ENCODE data around the gene ANAPC5. TPM values are rescaled to one million over a fixed set of nuclear protein-coding genes. Genes with fewer than 3 reads are reported as not detected.

Gene ANAPC5
- polyA plus RNA-seq, 1 experiment: 194 TPM

DNA sequence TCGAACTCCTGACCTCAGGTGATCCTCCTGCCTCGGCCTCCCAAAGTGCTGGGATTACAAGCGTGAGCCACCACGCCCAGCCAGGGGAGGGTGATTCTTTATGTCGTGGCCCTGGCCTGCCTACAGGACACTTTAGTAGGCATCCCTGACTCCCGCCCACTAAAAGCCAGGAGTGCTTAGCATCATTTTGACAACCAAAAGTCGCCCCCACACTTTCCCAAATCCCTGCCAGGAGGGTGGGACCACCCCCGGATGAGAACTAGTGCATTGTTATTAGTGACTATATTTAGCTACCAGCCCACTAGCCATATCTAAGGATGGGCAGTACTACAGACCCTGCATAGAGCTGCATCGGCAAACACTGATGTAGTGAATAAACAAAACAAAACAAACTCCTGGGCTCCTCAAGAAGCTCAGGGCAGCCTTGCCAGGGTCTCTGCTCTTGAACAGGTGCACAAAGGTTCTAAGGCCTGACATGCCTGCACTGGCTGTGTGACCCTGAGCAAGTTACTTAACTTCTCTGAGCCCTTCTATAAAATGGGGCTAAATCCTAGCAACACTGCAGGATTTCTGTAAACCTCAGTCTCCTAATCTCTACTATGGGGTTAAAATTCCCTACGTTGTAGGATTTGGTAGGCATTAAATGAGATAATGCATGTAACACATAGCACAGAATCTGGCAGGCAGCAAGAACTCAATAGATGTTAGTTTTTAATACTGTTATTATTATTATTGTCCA is 57.9 kb downstream of the ANAPC5 start:
- no peak for DNase-seq (ENCODE audit: low read depth)
- TF ChIP-seq, protein P1, sequence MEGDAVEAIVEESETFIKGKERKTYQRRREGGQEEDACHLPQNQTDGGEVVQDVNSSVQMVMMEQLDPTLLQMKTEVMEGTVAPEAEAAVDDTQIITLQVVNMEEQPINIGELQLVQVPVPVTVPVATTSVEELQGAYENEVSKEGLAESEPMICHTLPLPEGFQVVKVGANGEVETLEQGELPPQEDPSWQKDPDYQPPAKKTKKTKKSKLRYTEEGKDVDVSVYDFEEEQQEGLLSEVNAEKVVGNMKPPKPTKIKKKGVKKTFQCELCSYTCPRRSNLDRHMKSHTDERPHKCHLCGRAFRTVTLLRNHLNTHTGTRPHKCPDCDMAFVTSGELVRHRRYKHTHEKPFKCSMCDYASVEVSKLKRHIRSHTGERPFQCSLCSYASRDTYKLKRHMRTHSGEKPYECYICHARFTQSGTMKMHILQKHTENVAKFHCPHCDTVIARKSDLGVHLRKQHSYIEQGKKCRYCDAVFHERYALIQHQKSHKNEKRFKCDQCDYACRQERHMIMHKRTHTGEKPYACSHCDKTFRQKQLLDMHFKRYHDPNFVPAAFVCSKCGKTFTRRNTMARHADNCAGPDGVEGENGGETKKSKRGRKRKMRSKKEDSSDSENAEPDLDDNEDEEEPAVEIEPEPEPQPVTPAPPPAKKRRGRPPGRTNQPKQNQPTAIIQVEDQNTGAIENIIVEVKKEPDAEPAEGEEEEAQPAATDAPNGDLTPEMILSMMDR (IDR thresholded peaks at IDR 0.05; ENCODE audit: insufficient read depth, low read depth, low read length): no peak
- ChIA-PET POLR2A (interaction anchor here (0.6 kb wide), 1 partner anchor 9 kb away, joined by 3 read pairs; no protein-coding TSS in a partner anchor), CTCF (no interaction called here)
- Histone ChIP-seq H3K36me3 (ENCODE audit: control insufficient read depth, insufficient read depth, low read length) (peaks cover 5% of the 10 kb centered on the region; the same call in 1 of the 2 replicates), H3K4me3 (ENCODE audit: low read depth, low read length) (no peak overlapping the region), H3K27me3 (ENCODE audit: control insufficient read depth, insufficient read depth, low read length) (no peaks in the 10 kb centered on the region)

DNA sequence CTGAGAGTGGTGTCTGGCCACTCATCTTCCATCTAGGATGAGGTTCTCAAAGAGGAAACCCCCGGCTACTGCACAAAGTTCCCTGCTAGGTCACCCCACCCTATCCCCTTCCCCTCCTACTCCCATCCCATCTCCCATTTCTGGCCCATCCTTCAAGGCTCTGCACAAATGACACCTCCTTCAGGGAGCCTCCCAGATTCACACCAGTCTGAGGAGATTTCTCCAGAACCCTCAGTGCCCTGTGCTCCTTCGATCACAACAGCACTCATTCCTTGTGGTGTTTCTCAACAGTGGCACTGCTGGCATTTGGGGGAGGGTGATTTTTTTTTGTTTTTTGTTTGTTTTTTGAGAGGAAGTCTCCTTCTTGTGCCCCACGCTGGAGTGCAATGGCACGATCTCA is 58.6 kb downstream of the ANAPC5 start:
- no peak overlapping the region for H3K4me3 ChIP-seq (ENCODE audit: low read depth, low read length)
- no peaks in the 10 kb centered on the region for H3K27me3 ChIP-seq (ENCODE audit: control insufficient read depth, insufficient read depth, low read length)
- TF ChIP-seq, protein P1 (IDR thresholded peaks at IDR 0.05; ENCODE audit: insufficient read depth, low read depth, low read length): no peak
- no peak for DNase-seq (ENCODE audit: low read depth)
- peaks cover 5% of the 10 kb centered on the region; the same call in 1 of the 2 replicates for H3K36me3 ChIP-seq (ENCODE audit: control insufficient read depth, insufficient read depth, low read length)
- ChIA-PET CTCF (no interaction called here), POLR2A (interaction anchor here (0.6 kb wide), 1 partner anchor 9 kb away, joined by 3 read pairs; no protein-coding TSS in a partner anchor)

DNA sequence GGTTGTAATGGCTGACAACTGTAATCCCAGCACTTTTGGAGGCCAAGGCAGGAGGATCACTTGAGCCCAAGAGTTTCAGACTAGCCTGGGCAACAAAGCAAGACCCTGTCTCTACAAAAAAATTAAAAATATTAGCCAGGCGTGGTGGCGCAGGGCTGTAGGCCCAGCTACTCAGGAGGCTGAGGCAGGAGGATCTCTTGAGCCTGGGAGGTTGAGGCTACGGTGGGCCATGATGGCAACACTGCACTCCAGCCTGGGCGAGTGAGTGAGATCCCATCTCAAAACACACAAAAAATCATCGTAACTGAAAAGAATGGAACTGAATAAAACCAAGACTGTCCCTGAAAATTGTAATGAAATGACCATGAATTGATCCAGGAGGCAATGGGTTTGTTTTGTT is 61.8 kb downstream of the ANAPC5 start:
- CTCF ChIA-PET: no interaction called here

GRCh38 chr12:121289962-121290361 is 62.2 kb downstream of the ANAPC5 start:
- DNase-seq (ENCODE audit: low read depth): no peak
- ChIA-PET POLR2A (no interaction called here), CTCF (no interaction called here)
- Histone ChIP-seq H3K27me3 (ENCODE audit: control insufficient read depth, insufficient read depth, low read length) (no peaks in the 10 kb centered on the region), H3K4me3 (ENCODE audit: low read depth, low read length) (no peak overlapping the region), H3K36me3 (ENCODE audit: control insufficient read depth, insufficient read depth, low read length) (peaks cover 5% of the 10 kb centered on the region; the same call in 1 of the 2 replicates)
- TF ChIP-seq, protein P1 (IDR thresholded peaks at IDR 0.05; ENCODE audit: insufficient read depth, low read depth, low read length): no peak

More for the DNA sequence above, 61.8 kb downstream of the ANAPC5 start:
- Histone ChIP-seq H3K4me3 (ENCODE audit: low read depth, low read length) (no peak overlapping the region), H3K27me3 (ENCODE audit: control insufficient read depth, insufficient read depth, low read length) (no peaks in the 10 kb centered on the region), H3K36me3 (ENCODE audit: control insufficient read depth, insufficient read depth, low read length) (peaks cover 5% of the 10 kb centered on the region; the same call in 1 of the 2 replicates)
- no peak for DNase-seq (ENCODE audit: low read depth)
- TF ChIP-seq, protein P1 (IDR thresholded peaks at IDR 0.05; ENCODE audit: insufficient read depth, low read depth, low read length): no peak
- POLR2A ChIA-PET: no interaction called here

GRCh38 chr12:121288986-121289385 is 63.2 kb downstream of the ANAPC5 start:
- TF ChIP-seq, protein P1 (IDR thresholded peaks at IDR 0.05; ENCODE audit: insufficient read depth, low read depth, low read length): no peak
- peaks cover 5% of the 10 kb centered on the region; the same call in 1 of the 2 replicates for H3K36me3 ChIP-seq (ENCODE audit: control insufficient read depth, insufficient read depth, low read length)
- CTCF ChIA-PET: interaction anchor here (0.7 kb wide), 1 partner anchor 234 kb away, joined by 4 read pairs; no protein-coding TSS in a partner anchor
- POLR2A ChIA-PET: no interaction called here
- no peak overlapping the region for H3K4me3 ChIP-seq (ENCODE audit: low read depth, low read length)
- DNase-seq (ENCODE audit: low read depth): no peak
- no peaks in the 10 kb centered on the region for H3K27me3 ChIP-seq (ENCODE audit: control insufficient read depth, insufficient read depth, low read length)

Data from BJ (cell line).